Smooth muscle cell (in vitro differentiated cells): ENCODE results near the gene AEBP1. TPM values are rescaled to one million over a fixed set of nuclear protein-coding genes. Genes with fewer than 3 reads are reported as not detected.

Experiments
- DNase-seq: peaks from one replicate; lab custom pipeline; 2025; ENCODE audit not compliant: unreplicated experiment; lab: John Stamatoyannopoulos, UW
- H2AFZ ChIP-seq: fragments of 200-600 bp; sonication (generic); 2 replicates; pipeline ENCODE4 v1.6.0; 2016; ENCODE audit warnings: antibody characterized with exemption, low read depth, mild to moderate bottlenecking
- H3F3A ChIP-seq: fragments of 200-600 bp; sonication (generic); 2 replicates; pipeline ENCODE4 v1.6.0; 2017; ENCODE audit warnings: antibody characterized with exemption, low read depth
- H3K27ac ChIP-seq: fragments of 200-600 bp; sonication (generic); 2 replicates; pipeline ENCODE4 v1.5.1; 2016; ENCODE audit warnings: low read depth, mild to moderate bottlenecking
- H3K27me3 ChIP-seq: fragments of 200-600 bp; sonication (generic); 2 replicates; pipeline ENCODE4 v1.6.1; 2016; ENCODE audit warnings: low read depth, mild to moderate bottlenecking
- H3K36me3 ChIP-seq: fragments of 200-600 bp; sonication (generic); 2 replicates; pipeline ENCODE4 v1.5.1; 2016; ENCODE audit warnings: low read depth
- H3K4me1 ChIP-seq: fragments of 200-600 bp; sonication (generic); 2 replicates; pipeline ENCODE4 v1.5.1; 2016; ENCODE audit warnings: low read depth
- H3K4me2 ChIP-seq: fragments of 200-600 bp; sonication (generic); 2 replicates; pipeline ENCODE4 v1.6.0; 2016; ENCODE audit warnings: mild to moderate bottlenecking
- H3K4me3 ChIP-seq: fragments of 200-600 bp; sonication (generic); 2 replicates; pipeline ENCODE4 v1.5.1; 2016; ENCODE audit warnings: mild to moderate bottlenecking
- H3K79me2 ChIP-seq: fragments of 200-600 bp; sonication (generic); 2 replicates; pipeline ENCODE4 v1.6.0; 2016; ENCODE audit warnings: low read depth, mild to moderate bottlenecking
- H3K9ac ChIP-seq: fragments of 200-600 bp; sonication (generic); 2 replicates; pipeline ENCODE4 v1.6.0; 2016; ENCODE audit warnings: low read depth
- H3K9me3 ChIP-seq: fragments of 200-600 bp; sonication (generic); replicated peaks from 2 replicates; pipeline ENCODE4 v1.5.1; 2016; ENCODE audit warnings: low read depth
- H4K20me1 ChIP-seq: fragments of 200-600 bp; sonication (generic); 2 replicates; pipeline ENCODE4 v1.6.0; 2016; ENCODE audit warnings: low read depth
- CTCF ChIP-seq: fragments of 200-600 bp; sonication (generic); IDR thresholded peaks from 2 replicates; pipeline ENCODE4 v1.5.1; 2017; ENCODE audit warnings: borderline replicate concordance, mild to moderate bottlenecking, antibody characterized with exemption; ENCODE audit not compliant: insufficient read depth, poor library complexity, severe bottlenecking
- WGBS: methylation state at CpG from one replicate; pipeline ENCODE4 v1.1.7; 2016; ENCODE audit warnings: low lambda C conversion rate; 5-methylcytosine and 5-hydroxymethylcytosine counted together
- polyA plus RNA-seq: library from polyadenylated mRNA; unstranded; fragments of >200 nt; fragmentation: Nextera tagmentation; extraction: Ambion mirVana; gene quantifications from 2 replicates; pipeline ENCODE4 v1.2.1, GENCODE V29; 2016
- total RNA-seq: library from RNA; depleted of rRNA; stranded (reverse); fragments of >200 nt; gene quantifications from 2 replicates; pipeline ENCODE4 v1.2.3, GENCODE V29; 2014

The AEBP1 gene
- total and polyA plus RNA-seq, 2 experiments from 2014 or later, result 39.7 to 163 TPM

- Histone ChIP-seq H3K9me3 (no peaks in the 10 kb centered on the region), H3K36me3 (no peaks in the 10 kb centered on the region), H2AFZ (no peak overlapping the region), H3K79me2 (peaks cover 8% of the 10 kb centered on the region), H4K20me1 (peaks cover 12% of the 10 kb centered on the region), H3K27ac (no peak overlapping the region), H3F3A (no peaks in the 10 kb centered on the region), H3K9ac (no peak overlapping the region), H3K27me3 (no peaks in the 10 kb centered on the region), H3K4me2 (no peak overlapping the region), H3K4me1 (no peaks in the 10 kb centered on the region), H3K4me3 (no peak overlapping the region)
- no peak for TF ChIP-seq CTCF
- DNase-seq, result no peak
- 93% methylated on average over 27 of the region's 27 CpGs for WGBS
Observed at GRCh38 chr7:44110719-44111635, 6.8 kb downstream of the AEBP1 start.

DNA sequence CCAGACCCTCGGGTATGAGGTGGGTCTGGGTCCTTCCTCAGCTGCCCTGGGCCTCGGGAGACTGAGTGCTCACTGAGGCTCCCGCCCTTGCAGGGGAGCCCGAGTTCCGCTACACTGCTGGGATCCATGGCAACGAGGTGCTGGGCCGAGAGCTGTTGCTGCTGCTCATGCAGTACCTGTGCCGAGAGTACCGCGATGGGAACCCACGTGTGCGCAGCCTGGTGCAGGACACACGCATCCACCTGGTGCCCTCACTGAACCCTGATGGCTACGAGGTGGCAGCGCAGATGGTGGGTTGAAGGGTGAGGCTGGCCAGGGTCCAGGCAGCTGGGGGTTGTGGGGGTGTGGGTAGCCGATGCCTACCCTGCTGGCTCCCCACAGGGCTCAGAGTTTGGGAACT, 7.6 kb downstream of the AEBP1 start:
- no peaks in the 10 kb centered on the region for H3K36me3 ChIP-seq

DNA sequence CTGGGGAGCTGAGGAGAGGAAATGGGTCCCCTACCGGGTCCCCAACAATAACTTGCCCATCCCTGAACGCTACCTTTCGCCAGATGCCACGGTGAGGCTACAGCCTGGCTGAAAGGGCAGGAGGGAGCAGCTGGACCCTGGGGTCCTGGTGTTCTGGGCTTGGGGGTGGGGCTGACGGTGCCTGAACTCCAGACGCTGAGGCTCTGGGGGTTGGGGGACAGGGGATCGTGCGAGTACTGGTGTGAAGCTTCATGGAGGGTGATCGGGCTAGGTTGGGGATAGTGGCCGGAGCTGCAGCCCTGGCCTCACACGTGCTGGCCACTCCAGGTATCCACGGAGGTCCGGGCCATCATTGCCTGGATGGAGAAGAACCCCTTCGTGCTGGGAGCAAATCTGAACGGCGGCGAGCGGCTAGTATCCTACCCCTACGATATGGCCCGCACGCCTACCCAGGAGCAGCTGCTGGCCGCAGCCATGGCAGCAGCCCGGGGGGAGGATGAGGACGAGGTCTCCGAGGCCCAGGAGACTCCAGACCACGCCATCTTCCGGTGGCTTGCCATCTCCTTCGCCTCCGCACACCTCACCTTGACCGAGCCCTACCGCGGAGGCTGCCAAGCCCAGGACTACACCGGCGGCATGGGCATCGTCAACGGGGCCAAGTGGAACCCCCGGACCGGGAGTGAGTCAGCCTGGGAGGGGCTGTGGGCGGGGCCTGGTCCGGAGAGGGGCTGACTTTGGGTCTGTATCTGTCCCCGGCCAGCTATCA, 8.3 kb downstream of the AEBP1 start:
- Histone ChIP-seq H3F3A (no peaks in the 10 kb centered on the region), H3K79me2 (no peaks in the 10 kb centered on the region), H2AFZ (no peak overlapping the region), H3K27ac (no peak overlapping the region), H3K4me3 (no peak overlapping the region), H3K9ac (no peak overlapping the region), H3K27me3 (no peaks in the 10 kb centered on the region), H3K4me1 (no peaks in the 10 kb centered on the region), H3K36me3 (no peaks in the 10 kb centered on the region), H4K20me1 (no peaks in the 10 kb centered on the region), H3K9me3 (no peaks in the 10 kb centered on the region), H3K4me2 (no peak overlapping the region)
- no peak for DNase-seq
- 92% methylated on average over 34 of the region's 41 CpGs for whole genome bisulfite sequencing
- no peak for TF ChIP-seq CTCF

More for the DNA sequence above, 7.6 kb downstream of the AEBP1 start:
- H3K79me2 ChIP-seq, result no peaks in the 10 kb centered on the region
- no peak overlapping the region for H2AFZ ChIP-seq
- DNase-seq, result no peak
- H3K4me3 ChIP-seq, result no peak overlapping the region
- H3K4me2 ChIP-seq, result no peak overlapping the region
- H3K27ac ChIP-seq, result no peak overlapping the region
- no peaks in the 10 kb centered on the region for H3F3A ChIP-seq
- no peak for TF ChIP-seq CTCF
- H4K20me1 ChIP-seq, result peaks cover 4% of the 10 kb centered on the region
- no peaks in the 10 kb centered on the region for H3K4me1 ChIP-seq
- 94% methylated on average over 16 of the region's 16 CpGs for WGBS
- no peaks in the 10 kb centered on the region for H3K9me3 ChIP-seq
- H3K27me3 ChIP-seq, result no peaks in the 10 kb centered on the region
- H3K9ac ChIP-seq, result no peak overlapping the region
